Stimulated activated CD8-positive, alpha-beta memory T cell treated with anti-CD3 and anti-CD28 coated beads, Interleukin-12 subunit alpha, Interleukin-12 subunit beta, amount 100 ng/mL, for 24 hours (primary cell): Measurements from ENCODE around the gene PDE1C.

ENCODE experiments used
- DNase-seq: peaks from one replicate; pipeline ENCODE4 v3.0.0-alpha.2; 2020; ENCODE audit errors: extremely low read depth

Gene PDE1C

GRCh38 chr7:31939076-31939475, 131.1 kb downstream of the PDE1C start:
- DNase-seq, result no peak

- no peak for DNase-seq
These were observed 131.6 kb downstream of the PDE1C start for GRCh38 chr7:31938650-31939049.

GRCh38 chr7:31937982-31938381, 132.2 kb downstream of the PDE1C start:
- no peak for DNase-seq

DNA sequence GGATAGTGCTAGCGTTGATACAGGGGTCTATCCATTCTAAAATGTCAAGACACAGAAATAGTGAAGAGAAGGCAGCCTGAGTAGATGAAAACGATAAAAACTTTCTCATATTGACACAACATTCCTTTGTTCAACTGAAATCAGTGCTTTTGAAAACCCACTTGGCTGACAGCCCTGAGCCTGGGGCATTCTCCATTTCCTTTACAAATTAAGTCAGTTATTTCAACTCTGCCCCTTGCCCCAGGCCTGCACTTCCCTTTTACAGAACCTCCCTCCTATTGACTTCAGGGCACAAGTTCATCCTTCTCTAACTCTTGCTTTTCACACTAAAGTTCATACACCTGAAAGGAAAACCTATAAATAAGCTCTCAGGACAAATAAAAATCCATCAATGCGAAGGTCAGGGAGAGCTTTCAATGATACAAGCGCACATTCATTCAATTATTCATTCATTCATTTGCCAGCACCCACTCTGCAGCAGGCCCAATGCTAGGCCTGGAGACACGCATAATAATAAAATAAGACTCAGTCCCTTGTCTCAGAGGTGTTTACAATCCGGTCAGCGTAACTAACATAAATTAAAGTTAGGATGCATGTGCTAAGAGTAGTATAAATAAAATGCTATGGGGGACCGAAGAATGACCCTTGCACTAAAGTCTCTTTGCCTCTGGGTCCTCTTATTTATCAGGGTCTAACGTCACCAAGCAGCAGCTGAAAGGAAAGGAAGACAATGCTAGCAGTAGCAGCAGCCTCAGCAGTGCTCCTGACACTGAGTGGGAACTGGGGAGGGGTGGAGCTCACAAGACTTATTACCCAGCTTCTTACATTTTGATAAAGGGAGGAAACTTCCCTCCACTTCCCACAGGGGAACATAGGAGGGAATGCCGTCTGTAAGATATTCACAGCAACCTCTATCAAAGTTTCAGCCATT, 134.8 kb downstream of the PDE1C start:
- DNase-seq, result no peak

DNA sequence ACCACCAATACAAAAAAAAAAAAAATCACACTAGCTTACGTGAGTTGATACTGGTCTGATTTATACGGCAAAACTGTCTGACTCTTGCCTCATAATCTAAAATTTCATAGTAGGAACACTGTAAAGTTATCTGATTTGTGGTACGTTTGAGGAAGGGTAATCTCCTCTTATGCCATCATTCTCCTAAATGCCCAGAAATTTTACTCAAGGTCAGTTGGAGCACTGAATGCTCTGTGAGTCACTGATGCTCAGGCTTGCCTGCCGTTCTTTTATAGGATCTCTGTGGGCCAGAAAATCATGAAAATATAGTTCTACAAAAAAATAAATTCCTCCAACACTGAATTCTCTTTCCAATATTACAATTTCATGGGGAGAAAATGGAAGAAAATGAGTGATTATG, 135.7 kb downstream of the PDE1C start:
- DNase-seq, result no peak

DNA sequence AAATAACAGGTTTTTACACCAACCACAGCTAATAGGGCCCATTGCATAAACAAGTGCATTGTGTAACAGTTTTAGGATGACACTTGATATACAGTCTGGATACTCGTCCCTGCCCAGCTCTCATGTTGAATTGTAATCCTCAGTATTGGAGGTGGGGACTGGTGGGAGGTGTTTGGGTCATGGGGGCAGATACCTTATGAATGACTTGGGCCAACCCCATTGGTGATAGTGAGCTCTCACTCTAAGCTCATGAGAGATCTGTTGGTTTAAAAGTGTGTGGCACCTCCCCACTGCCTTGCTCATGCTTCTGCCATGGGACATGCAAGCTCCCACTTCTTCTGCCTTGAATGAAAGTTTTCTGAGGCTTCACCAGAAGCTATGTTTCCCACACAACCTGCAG, 136.7 kb downstream of the PDE1C start:
- DNase-seq, result no peak

DNA sequence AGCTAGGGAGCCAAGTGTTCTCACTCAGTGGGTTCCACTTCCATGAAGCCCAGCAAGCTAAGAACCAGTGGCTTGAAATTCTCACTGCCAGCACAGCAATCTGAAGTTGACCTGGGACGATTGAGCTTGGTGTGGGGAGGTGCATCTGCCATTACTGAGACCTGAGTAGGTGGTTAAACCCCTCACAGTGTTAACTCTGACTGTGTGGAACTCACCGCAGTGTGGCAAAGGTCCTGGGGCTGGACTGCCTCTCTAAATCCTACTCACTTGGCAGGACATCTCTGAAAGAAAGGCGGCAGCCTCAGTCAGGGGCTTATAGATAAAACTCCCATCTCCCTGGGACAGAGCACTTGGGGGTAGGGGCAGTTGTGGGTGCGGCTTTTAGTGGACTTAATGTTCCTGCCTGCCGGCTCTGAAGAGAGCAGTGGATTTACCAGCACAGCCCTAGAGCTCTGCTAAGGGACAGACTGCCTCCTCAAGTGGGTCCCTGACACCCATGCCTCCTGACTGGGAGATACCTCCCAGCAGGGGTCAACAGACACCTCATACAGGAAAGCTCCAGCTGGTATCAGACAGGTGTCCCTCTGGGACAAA, 143.1 kb downstream of the PDE1C start:
- no peak for DNase-seq

DNA sequence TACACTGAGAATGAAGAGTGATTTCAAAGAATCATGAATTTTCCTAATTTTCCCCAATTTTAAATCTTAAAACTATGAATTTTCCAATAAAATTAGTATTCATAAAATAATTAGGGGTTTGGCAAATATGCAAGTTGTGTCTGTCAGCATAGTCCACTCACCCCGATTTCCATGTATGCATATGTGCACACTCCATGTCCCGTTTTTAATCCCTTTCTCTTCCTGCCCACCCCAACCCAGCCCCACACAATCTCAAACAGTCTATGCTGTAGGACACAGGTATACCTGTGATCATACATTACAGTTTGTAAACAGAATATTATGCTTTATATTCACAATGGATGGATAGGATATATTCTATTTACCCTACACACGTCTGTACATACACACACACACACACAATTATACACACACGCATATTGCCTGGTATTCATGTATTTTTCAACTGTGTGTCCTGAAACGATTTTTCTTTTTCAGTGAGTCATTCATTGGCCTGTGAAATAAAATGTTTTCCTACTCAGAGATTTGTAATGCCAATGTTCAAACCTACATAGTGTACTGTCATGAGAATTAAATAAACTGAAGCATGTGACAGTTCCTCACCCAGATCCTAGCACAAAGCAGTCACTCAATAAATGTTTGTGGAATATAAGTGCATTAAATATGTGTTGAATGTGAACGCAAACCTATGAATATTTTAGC, 144.3 kb downstream of the PDE1C start:
- no peak for DNase-seq

DNA sequence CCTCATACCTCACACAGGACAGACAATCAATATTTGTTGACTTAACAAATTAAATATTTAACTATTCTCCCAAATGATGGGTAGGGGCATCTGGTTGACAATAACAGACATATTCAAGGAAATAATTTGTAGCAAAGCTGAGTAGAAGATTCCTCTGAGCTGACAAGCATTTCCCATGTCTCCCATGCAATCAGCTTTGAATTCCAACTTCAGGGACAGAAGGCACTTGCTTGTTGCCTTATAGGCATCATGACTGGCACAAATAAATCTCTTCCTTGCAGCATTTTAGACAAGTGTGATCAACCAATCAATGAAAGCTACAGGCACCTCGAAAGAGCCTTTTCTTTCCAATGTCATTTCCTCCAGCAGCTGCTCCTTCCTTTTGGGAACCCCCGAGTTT, 146.0 kb downstream of the PDE1C start:
- no peak for DNase-seq

DNA sequence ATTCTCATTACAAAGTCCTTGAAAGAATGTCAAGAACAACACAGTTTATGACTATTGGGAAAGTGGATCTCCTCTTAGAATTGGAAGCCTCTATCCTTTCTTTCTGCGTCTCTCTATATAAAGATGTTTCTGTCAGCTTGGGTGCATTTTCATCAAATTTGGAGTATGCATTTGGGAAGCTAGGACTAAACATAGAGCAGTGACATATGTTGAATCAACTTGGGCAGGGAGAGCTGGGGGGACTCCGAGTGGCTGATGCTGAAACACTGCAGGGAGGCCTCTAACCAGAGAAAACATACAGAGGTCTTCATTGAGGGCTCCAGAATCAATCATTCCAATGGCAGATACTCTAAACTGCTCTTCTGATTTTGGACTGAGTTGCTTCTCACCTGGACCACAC, 147.4 kb downstream of the PDE1C start:
- DNase-seq, result no peak

DNA sequence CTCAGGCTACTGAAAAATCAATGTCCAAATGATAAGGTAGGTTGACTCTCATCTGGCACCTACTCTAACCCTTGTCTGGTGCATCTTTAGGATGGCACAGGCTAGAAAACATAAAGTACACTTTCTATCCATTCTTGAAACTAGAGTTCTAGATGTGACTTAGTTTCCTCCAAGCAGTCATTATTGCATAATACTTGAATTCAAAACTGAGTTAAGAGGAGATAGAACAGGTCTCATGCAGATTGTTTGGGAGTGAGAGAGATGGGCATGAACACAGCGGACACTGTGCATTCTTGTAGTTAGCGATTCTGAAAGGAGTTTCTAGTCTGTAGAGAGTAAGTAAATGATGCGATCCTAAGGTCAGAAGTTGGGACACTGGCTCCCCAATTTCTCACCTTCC, 149.2 kb downstream of the PDE1C start:
- DNase-seq, result no peak

GRCh38 chr7:31919678-31920369, 150.4 kb downstream of the PDE1C start:
- no peak for DNase-seq

- DNase-seq, result no peak
These were observed 151.4 kb downstream of the PDE1C start for GRCh38 chr7:31918706-31919393.

- no peak for DNase-seq
These were observed 153.0 kb downstream of the PDE1C start for GRCh38 chr7:31917256-31917655.

GRCh38 chr7:31910191-31910590, 160.0 kb downstream of the PDE1C start:
- no peak for DNase-seq

DNA sequence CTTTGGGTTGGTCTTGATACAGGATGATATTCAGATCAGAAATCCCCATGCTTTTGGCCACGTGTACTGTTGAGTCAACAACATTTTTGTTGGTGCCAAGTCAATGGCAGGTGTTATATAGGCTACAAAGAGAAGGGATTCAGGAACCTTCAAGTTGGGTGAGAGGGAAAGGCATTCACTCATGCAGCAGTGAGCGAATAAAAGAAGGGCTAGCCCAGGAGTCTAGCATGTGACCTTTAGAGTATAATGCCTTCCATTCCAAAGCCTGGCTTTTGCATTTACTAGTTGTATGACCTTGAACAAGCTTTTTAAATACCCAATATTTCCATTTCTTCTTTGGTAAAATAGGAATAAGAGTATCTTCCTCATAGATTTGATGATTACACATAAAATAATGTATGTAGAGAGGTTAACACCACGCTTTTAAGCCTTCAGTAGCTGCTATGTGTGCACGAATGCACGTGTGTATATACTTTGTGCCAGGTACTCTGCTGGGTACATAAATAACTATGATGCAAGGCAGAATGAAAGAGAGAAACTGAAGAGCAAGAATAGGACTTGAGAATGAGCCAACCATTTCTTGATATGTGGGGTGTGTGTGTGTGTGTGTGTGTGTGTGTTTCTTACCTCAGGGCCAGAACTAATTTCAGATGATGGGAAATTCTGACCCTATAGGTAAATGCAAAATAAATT, 163.6 kb downstream of the PDE1C start:
- no peak for DNase-seq

DNA sequence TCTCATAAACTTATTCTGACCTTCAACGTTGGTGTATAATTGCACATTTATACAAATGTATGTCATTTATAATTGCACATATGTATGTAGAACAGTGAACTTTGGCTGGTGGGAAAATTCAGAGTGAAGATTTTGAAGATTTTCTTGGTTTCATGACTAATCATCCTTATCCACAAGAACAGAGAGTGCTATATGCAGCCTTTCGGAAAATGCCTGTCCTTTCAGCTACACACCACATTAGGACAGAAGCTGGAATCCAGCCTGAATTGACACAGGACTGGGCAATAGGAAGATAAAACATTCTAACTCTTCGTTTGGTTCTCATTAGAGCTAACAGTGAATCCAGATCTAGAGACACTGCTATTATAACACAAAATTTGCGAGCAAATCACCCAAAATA, 166.2 kb downstream of the PDE1C start:
- no peak for DNase-seq

GRCh38 chr7:31899356-31899927, 170.8 kb downstream of the PDE1C start:
- no peak for DNase-seq

DNA sequence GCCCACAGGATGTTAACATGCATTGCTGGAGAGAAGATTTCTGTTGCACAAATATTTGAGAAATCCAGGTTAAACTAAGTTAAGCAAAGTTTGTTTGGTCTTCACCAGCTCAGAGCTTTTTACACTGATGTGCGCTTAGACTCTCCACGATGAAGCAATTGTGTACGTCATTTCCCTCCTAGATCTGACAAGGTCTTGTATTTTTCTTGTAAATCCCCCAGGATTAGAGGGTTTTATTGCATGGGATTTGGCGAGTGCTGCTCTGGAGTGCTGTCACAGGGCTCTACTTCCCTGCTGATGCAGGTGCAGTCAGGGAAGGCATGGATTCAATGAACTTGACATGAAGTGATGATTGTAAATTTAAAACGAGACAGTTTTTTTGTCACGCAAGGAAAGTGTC, 173.3 kb downstream of the PDE1C start:
- DNase-seq, result no peak

DNA sequence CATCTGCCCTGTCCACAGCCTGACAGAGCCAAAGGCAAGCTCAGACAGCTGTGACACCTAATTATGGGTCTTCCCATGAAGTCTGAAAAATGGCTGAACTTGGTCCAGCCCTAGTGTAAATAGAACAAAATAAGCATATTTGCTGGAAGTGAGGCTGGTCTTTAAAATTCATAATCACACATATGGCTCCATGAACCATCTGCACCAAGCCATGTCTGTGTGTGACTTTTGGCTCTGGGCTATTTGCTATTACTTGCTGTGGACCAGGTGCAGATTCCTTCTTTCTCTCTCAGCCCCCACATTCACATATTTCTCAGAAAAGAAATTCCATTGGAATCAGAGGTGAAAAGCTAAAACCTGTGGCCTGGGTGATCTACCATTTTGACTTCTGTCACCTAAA, 175.9 kb downstream of the PDE1C start:
- DNase-seq, result no peak

DNA sequence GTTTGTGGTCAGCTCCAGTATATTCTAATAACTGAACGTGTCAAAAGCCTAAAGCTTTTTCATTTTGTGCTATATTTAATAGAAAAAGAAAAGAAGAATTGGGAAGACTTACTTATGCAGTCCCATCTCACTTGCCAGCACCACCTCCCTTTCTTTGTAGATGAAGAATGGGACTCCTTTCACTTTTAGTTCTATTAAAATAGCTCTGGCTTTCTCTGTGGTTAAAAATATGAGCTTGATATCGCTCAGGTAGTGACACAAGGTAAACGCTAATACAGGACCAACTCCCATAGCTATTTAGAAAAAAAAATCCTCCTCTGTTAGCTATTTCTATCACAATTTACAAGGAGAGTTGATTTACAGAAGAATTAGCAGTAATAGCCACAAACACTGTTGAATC, 176.8 kb downstream of the PDE1C start:
- DNase-seq, result no peak
